GM21529 (cell line): ENCODE results near the gene PTPRN2.

Experiments used
- ATAC-seq: cut with Tn5 transposase; IDR thresholded peaks from one replicate; pipeline ENCODE4 v1.9.1; 2021; ENCODE audit not compliant: unreplicated experiment

The PTPRN2 gene

DNA sequence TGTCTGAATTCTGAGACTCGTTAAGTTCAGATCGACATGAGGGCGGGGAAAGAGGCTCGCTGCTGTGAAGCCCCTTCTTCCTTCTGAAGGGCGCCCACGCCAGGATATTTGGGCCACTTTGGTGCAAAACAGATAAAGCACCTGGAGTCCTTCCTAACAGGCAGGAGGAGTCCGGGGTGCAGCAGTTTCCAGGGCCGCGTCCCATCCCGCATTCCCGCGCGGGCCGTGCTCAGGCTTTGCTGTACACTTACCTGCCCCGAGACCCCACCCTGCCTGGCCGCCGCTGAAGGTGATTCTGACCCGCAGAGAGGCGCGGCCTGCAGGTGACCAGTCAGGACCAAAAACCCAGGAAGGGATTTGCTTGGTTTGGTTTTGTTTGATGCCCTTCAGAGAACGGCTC lies 454.6 kb downstream of the PTPRN2 start:
- no peak for ATAC-seq

- ATAC-seq, result no peak
Observed at GRCh38 chr7:158130023-158130409, 457.6 kb downstream of the PTPRN2 start.

GRCh38 chr7:158129037-158130022 lies 458.3 kb downstream of the PTPRN2 start:
- no peak for ATAC-seq

GRCh38 chr7:158128572-158128971 lies 459.1 kb downstream of the PTPRN2 start:
- ATAC-seq, result no peak

GRCh38 chr7:158127241-158127640 lies 460.4 kb downstream of the PTPRN2 start:
- ATAC-seq, result no peak

GRCh38 chr7:158126661-158127060 lies 461.0 kb downstream of the PTPRN2 start:
- ATAC-seq, result no peak

DNA sequence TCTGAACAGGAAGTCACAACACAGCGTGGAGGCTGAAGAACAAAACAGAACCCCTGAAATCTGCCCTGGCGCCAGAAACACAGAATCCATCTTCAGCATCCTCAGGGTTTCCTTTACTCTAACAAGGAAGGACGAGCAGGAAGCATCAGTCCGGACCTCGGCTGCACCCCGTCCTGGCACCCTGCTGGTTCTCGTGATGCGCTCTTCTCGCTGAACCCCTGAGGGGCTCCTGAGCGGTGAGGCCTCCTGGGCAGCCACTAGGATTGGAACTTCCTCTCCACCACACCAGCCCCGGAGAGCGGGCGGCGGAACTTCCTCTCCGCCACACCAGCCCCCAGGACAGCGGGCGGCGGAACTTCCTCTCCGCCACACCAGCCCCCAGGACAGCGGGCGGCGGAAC lies 461.9 kb downstream of the PTPRN2 start:
- ATAC-seq, result no peak

GRCh38 chr7:158125091-158125490 lies 462.5 kb downstream of the PTPRN2 start:
- ATAC-seq, result no peak

DNA sequence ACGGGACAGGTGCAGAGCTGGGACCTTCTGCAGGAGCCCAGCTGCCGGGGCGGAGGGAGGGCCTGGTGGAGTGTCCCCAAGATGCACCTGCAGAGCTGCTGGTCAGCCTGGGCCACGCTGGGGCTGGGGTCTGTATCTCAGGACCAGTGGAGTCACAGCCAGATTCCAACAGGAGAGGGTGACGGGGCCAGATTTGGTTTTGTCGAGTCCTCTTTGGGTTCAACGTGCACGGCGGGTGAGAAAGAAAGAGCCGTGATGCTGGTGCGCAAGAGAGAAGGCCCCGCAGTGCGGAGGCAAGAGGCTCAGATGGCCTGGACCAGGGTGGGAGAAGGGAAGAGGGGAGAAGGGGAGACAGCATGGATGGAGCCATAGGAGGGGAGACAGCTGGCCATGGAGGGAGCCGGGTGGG lies 462.9 kb downstream of the PTPRN2 start:
- no peak for ATAC-seq

DNA sequence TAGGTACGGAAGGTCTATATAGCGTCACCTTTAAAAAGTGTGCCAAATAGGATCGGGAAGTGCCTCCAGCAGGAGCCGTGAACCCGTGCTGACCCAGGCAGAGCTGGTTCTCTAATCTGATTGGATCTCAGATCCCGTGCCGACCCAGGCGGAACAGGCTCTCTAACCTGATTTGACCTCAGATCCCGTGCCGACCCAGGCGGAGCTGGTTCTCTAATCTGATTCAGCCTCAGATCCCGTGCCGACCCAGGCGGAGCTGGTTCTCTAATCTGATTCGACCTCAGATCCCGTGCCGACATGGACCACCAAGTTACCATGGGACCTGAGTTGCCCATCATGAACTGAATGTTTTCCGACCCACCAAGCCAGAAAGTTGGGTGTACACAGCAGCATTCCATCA lies 463.9 kb downstream of the PTPRN2 start:
- ATAC-seq, result no peak

GRCh38 chr7:158123214-158123613 lies 464.4 kb downstream of the PTPRN2 start:
- ATAC-seq, result no peak

GRCh38 chr7:158121441-158122045 lies 466.1 kb downstream of the PTPRN2 start:
- no peak for ATAC-seq

GRCh38 chr7:158120716-158121115 lies 466.9 kb downstream of the PTPRN2 start:
- no peak for ATAC-seq

GRCh38 chr7:158120316-158120715 lies 467.3 kb downstream of the PTPRN2 start:
- ATAC-seq, result no peak

- no peak for ATAC-seq
Observed at GRCh38 chr7:158117341-158118222, 470.0 kb downstream of the PTPRN2 start.

DNA sequence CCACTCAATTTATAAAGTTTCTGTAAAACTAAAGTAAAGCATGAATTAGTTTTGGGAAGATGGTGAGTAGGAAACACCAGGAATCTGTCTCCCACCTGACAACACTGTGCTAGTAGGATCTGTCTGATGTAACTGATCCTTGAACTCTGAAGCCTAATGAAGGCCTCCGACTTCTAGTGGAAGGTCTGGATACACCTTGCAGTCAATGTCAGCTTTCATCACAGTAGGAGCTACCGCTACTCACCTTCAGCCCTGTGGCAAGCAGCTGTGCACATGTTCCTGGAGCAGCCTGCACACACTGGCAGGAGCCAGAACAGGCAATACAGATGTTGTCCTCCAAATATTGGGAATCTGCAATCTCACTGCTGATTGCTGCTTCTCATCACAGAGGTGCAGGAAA lies 471.4 kb downstream of the PTPRN2 start:
- no peak for ATAC-seq

GRCh38 chr7:158114056-158114850 lies 473.4 kb downstream of the PTPRN2 start:
- ATAC-seq, result no peak

GRCh38 chr7:158113321-158114025 lies 474.1 kb downstream of the PTPRN2 start:
- no peak for ATAC-seq

- no peak for ATAC-seq
Observed at GRCh38 chr7:158112571-158113320, 474.9 kb downstream of the PTPRN2 start.
